ENCODE results near the gene TVP23B.
"Not testable (repeated sequence)": the region's sequence is repeated elsewhere in the genome, so short reads cannot be mapped to it uniquely, and the experiment has no call there.

DNA sequence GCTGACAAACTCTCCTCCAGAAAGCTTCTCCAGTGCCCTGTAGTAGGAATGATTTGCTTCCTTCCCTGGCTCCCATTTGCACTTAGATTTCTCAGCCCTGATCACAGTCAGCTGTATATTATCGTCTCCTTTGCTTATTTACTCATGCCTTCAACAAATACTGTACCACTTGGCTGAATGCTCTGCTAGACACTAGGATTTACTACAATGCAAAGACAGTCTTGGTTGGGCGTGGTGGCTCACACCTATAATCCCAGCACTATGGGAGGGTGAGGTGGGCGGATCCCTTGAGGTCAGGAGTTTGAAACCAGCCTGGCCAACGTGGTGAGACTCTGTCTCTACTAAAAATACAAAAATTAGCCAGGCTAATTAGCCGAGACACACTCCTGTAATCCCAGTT, 5.9 kb downstream of the TVP23B start:
- TF ChIP-seq CTCF (IDR thresholded peaks at IDR 0.05; ENCODE audit: insufficient read depth, low read length); POLR2AphosphoS5 (IDR thresholded peaks at IDR 0.05; ENCODE audit: low read depth): not testable (repeated sequence)
